HG03108 (cell line): ENCODE data around the gene SURF6.
"Not testable (repeated sequence)": the region's sequence is repeated elsewhere in the genome, so short reads cannot be mapped to it uniquely, and the experiment has no call there.

Experiments used
- ATAC-seq: cut with Tn5 transposase; IDR thresholded peaks from one replicate; pipeline ENCODE4 v1.9.1; 2021; ENCODE audit warnings: moderate library complexity; ENCODE audit not compliant: unreplicated experiment

Gene SURF6

GRCh38 chr9:133329306-133330156, 6.5 kb downstream of the SURF6 start:
- not testable (repeated sequence) for ATAC-seq

GRCh38 chr9:133327834-133328484, 8.0 kb downstream of the SURF6 start:
- ATAC-seq: no peak

GRCh38 chr9:133327021-133327420, 9.0 kb downstream of the SURF6 start:
- not testable (repeated sequence) for ATAC-seq

GRCh38 chr9:133323991-133324703, 11.8 kb downstream of the SURF6 start:
- ATAC-seq: no peak

DNA sequence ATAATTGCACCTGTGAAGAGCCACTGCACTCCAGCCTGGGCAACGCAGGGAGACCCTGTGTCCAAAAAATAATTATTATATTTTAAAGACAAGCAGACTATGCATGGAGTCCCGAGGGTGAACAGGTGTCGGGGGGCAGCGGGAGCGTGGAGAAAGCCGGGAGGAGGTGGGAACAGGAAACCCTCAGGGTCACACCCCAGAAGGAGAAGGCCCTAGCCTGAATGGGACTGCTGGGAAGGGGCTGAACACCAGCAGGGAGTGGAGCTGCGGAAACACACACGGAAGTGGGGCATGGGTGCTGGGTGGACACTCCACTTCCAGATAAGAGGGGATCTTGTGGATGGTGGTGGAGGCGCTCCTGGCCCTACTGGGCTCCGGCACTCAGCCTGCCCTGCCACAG, 12.8 kb downstream of the SURF6 start:
- ATAC-seq: no peak

DNA sequence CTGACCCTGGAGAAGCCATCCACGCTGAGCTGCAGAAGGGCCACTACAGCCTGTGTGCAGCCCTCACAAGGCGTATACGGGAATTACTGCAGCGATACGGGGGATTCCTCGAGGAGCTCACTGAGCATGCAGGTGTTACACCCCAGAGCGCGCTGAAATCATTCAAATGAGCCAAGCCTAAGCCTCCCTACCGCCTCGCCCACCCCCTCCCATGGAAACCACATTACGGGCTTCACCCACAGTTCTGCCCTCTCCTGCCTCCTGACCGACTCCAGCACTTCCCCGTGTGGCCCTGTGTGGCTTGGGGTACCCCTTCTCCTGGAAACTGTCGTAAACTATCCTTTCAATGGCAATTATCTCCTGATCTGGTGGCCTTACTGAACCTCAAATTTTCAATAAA, 13.3 kb downstream of the SURF6 start:
- no peak for ATAC-seq

- no peak for ATAC-seq
Observed at GRCh38 chr9:133321411-133321935, 14.5 kb downstream of the SURF6 start.

- no peak for ATAC-seq
Observed at GRCh38 chr9:133320421-133320881, 15.5 kb downstream of the SURF6 start.

DNA sequence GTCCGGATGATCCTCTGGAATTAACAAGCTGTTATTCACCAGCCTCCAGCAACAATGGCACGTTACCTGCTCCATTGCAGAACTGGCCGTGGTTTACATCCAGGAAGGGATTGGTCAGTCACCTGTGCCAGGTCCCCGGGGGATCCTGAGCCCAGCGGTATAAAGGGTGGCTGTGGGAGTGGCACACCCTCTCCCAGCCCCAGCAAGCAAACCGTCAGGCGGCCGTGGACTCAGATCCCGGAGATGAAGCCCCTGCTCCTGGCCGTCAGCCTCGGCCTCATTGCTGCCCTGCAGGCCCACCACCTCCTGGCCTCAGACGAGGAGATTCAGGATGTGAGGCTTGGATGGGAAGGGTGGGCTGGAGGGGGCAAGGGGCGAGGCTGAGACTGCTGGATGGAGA, 18.4 kb downstream of the SURF6 start:
- not testable (repeated sequence) for ATAC-seq

- ATAC-seq: no peak
Observed at GRCh38 chr9:133315997-133316396, 20.0 kb downstream of the SURF6 start.

DNA sequence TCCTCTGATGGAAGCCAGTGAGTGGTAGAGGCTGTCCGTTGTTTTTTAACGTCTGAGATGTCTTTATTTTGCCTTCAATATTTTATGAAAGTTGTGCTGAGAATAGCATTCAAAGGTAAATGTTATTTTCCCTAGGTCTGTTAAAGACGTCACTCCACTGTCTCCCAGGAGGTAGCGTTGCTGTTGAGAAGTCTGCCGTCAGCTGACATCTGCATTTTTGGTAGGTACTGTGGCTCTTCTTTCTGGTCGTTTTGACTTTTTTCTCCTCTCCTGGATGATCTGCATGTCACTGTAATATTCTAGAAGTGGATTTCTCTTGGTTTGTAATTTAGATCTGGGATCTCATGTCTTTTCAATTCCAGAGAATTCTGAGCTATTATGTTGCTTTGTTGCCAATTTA, 26.4 kb downstream of the SURF6 start:
- ATAC-seq: no peak

DNA sequence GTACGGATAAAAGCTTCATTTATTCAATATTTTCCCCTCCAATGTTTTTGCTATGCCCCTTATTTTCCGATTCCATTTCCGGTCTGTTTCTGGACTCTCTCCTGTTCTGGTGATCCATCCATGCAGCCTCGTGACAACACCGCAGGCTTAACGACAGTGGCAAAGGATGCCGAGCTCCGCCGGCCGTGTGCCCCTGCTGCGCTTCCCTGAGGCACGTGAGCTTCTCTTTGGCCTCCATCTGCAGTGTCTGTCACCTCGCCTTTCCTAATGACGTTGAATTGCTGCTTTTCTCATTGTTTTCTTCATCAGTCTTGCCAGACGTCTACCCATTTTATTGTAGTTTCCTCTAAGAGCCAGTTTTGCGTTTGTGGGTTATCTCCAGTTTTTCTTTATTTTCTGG, 28.7 kb downstream of the SURF6 start:
- ATAC-seq: no peak

DNA sequence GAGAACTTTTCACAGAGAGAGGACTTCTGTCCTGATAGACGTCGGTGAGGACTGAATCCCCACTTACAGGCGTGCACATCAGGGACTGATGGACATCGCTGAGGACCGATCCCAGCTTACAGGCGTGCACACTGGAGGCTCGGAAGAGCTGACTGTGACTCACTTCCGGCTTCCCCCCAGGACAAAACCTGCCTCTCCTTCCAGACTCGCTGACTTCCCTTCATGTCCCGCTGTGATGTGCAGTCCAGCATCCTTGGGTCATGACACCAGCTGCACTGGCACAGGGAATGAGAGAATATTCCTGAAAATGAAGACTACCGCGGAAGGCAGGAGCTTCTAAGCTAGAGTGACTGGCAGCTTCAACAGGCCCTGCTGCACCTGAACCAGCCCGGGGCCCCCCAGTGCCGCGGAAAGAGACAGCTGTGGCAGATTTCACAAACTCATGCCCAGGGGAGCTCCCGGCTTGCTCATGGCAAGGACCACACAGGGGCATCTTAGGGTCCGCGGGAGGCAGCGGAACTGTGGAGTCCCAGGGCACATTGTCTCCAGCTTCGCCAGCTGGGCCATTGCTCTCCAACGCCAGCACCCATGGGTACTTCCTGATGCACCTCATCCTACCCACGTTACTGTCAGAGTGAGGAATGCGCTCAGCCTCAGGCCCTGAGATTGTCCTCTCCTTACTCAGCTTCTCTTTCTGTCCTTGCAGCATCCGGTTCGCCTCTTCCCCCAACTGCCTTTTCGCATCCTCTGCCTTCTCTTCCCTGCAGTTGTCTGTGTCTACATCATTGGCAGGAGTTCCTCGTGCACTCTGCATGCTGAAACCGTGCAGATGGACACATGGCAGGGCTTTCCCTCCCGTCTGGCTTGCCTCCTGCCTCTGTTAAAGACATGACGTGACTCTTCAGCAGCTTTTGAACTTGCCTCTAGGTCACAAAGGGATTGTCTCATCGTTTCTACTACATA, 29.5 kb downstream of the SURF6 start:
- ATAC-seq: no peak

- ATAC-seq: no peak
Observed at GRCh38 chr9:133305731-133306130, 30.3 kb downstream of the SURF6 start.

- no peak for ATAC-seq
Observed at GRCh38 chr9:133304477-133305377, 31.3 kb downstream of the SURF6 start.

- ATAC-seq: no peak
Observed at GRCh38 chr9:133304158-133304470, 31.9 kb downstream of the SURF6 start.

GRCh38 chr9:133303266-133304157, 32.5 kb downstream of the SURF6 start:
- ATAC-seq: no peak
